Measurements from ENCODE around the gene SFXN5. TPM values are rescaled to one million over a fixed set of nuclear protein-coding genes. Genes with fewer than 3 reads are reported as not detected.
"Not testable (repeated sequence)": the region's sequence is repeated elsewhere in the genome, so short reads cannot be mapped to it uniquely, and the experiment has no call there.

SFXN5 gene, protein sequence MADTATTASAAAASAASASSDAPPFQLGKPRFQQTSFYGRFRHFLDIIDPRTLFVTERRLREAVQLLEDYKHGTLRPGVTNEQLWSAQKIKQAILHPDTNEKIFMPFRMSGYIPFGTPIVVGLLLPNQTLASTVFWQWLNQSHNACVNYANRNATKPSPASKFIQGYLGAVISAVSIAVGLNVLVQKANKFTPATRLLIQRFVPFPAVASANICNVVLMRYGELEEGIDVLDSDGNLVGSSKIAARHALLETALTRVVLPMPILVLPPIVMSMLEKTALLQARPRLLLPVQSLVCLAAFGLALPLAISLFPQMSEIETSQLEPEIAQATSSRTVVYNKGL
- 10 to 100 TPM in 1 of 4 donors, 1 to 10 TPM in 3; 5.7 to 11.8 (median 6.7) TPM for total RNA-seq

DNA sequence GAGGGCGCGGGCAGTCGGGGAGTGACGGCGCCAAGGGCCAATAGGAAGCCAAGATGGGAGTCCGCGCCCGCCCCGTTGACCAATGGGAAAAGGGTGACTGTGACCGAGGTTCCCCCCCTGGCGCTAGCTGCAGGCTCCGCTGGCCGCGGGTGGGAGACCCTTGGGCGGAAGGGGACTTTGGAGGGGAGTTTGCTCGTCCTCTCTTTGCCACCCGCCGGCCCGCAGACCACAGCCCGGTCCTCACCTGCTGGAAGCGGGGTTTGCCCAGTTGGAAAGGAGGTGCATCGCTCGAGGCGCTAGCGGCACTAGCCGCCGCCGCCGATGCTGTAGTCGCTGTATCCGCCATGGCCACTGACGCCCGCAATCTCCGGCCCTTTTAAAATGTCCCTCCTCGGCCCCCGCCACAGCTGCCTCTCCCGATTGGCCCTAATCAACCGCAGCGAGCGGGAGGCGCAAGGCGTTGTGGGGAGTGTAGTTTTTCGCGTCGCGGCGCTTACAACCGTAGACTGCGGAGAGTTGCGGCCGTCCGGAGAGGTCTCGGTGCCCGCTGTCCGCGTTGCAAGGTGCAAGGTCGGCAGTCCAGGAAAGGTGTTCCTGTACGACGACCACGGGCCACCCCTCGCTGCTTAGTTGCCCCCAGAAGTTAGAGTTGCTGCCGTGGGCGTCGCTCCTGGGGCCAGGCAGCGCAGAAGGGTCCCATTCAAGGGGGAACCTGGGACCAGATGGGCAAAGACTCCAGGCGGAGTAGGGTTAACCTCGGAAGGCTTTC lies at the start of gene SFXN5:
TSS of gene SFXN5 (minus strand) at position 353 of the 769 bp plus-strand sequence. CDS start at position 346, 7 bp downstream.
- peaks cover 0 to 20% of the 10 kb centered on the region in 2 donors for H3K36me3 ChIP-seq
- peak within 1 kb of the TSS; percentile 82 to 97 (median 94) for H3K27ac ChIP-seq
- H3K27me3 ChIP-seq, result no peaks in the 10 kb centered on the region
- H3K9me3 ChIP-seq, result no peaks in the 10 kb centered on the region
- 0 to 3% methylated on average over 2 to 6 of the region's 67 CpGs for WGBS, 2 donors (ENCODE audit: low coverage in 1 of 2)
- ATAC-seq, result peak; percentile 97
- TF ChIP-seq EP300 (IDR thresholded peaks at IDR 0.05) (no peak), POLR2A (IDR thresholded peaks at IDR 0.05) (peak in 1 of 2 donors; percentile 32), POLR2AphosphoS5 (IDR thresholded peaks at IDR 0.05) (peak; percentile 82), CTCF (IDR thresholded peaks at IDR 0.05) (peak in 3 of 4 experiments; percentile 25 to 37 (median 27))
- H3K4me1 ChIP-seq, result peaks cover 0 to 45% (median 14%) of the 10 kb centered on the region in 3 donors
- peak within 1 kb of the TSS; percentile 73 to 96 for H3K4me3 ChIP-seq

GRCh38 chr2:73119611-73120239 lies 48.2 kb upstream of the SFXN5 start:
- not testable (repeated sequence) for H3K36me3 ChIP-seq, ATAC-seq, H3K27ac ChIP-seq, H3K4me1 ChIP-seq, H3K4me3 ChIP-seq, H3K27me3 ChIP-seq, H3K9me3 ChIP-seq
- 72 to 79% methylated on average over 2 to 11 of the region's 11 CpGs for WGBS, 2 donors (ENCODE audit: low coverage in 1 of 2)

GRCh38 chr2:73117441-73117840 lies 45.9 kb upstream of the SFXN5 start:
- no peak overlapping the region for H3K4me3 ChIP-seq
- no peaks in the 10 kb centered on the region for H3K36me3 ChIP-seq
- no peak for TF ChIP-seq POLR2AphosphoS5 (IDR thresholded peaks at IDR 0.05)
- no peak for TF ChIP-seq CTCF (IDR thresholded peaks at IDR 0.05)
- TF ChIP-seq POLR2A (IDR thresholded peaks at IDR 0.05), result no peak
- no peak for TF ChIP-seq EP300 (IDR thresholded peaks at IDR 0.05)
- no peaks in the 10 kb centered on the region for H3K27me3 ChIP-seq
- ATAC-seq, result no peak
- H3K9me3 ChIP-seq, result no peaks in the 10 kb centered on the region
- peaks cover 0 to 8% (median 0%) of the 10 kb centered on the region in 3 donors for H3K4me1 ChIP-seq
- 71 to 91% methylated on average over 1 of the region's 1 CpG for whole genome bisulfite sequencing, 2 donors (ENCODE audit: low coverage in 1 of 2)
- H3K27ac ChIP-seq, result no peak overlapping the region

DNA sequence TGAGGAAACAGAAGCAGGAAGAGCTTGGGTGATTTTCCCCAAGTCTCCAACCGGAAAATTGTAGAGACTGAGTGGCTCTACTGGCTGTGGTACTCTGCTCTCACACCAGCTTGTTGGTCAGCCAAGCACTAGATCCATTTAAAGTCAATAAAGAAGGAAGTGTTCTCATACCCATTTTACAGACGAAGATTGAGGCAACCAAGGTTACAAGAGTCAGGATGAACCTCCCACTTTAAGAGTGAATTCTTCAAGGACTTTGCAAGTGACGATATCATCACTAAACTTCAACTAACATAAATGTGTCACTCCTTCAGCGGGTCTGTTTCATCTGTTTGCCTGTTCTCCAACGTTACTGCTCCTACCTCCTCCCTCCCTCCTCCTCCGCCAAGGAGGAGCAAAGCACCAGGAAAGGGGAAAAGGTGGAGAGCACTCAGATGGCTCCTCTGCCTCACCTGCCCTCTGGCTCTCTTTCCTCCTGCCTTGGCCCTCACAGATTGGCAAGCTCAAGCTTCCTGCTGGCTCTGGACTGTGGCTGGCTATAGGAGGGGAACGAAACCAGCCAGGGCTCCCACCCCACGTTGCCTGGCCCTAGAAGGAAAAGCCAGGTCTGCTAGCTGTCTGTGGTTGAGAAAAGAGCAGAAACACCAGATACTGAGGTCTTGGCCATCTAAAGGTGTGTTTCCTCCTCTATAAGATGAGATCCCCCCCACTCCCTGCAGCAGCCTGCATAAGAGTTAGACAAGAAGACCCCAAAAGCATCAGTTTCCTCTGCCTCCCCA lies 44.9 kb upstream of the SFXN5 start:
- H3K27ac ChIP-seq, result no peak overlapping the region
- H3K27me3 ChIP-seq, result no peaks in the 10 kb centered on the region
- no peak for ATAC-seq
- no peaks in the 10 kb centered on the region for H3K36me3 ChIP-seq
- H3K9me3 ChIP-seq, result no peaks in the 10 kb centered on the region
- H3K4me3 ChIP-seq, result no peak overlapping the region
- H3K4me1 ChIP-seq, result peaks cover 0 to 16% (median 3%) of the 10 kb centered on the region in 3 donors
- no peak for TF ChIP-seq POLR2A (IDR thresholded peaks at IDR 0.05)
- no peak for TF ChIP-seq EP300 (IDR thresholded peaks at IDR 0.05)
- no peak for TF ChIP-seq POLR2AphosphoS5 (IDR thresholded peaks at IDR 0.05)
- no peak for TF ChIP-seq CTCF (IDR thresholded peaks at IDR 0.05)
- 57 to 60% methylated on average over 1 to 8 of the region's 8 CpGs for WGBS, 2 donors (ENCODE audit: low coverage in 1 of 2)
